Duodenal mucosa (tissue), 2 donors: Measurements from ENCODE around the gene ZNF462.
A peak's percentile ranks its signal among the peaks of the same experiment; 100 is the strongest.

Source experiments
- H3K27ac ChIP-seq: one replicate; pipeline ENCODE4 v1.7.0; 2013; ENCODE audit warnings: low read depth, low read length
- H3K27me3 ChIP-seq, 2 donors: one replicate each; pipeline ENCODE4 v1.7.0; 2013; ENCODE audit warnings: low read length in 2 of 2, control low read depth in 1 of 2; ENCODE audit not compliant: insufficient read depth in 2 of 2, control insufficient read depth in 1 of 2
- H3K36me3 ChIP-seq, 2 donors: one replicate each; pipeline ENCODE4 v1.7.0; 2013; ENCODE audit warnings: low read length in 2 of 2, control low read depth in 1 of 2; ENCODE audit not compliant: insufficient read depth in 2 of 2, control insufficient read depth in 1 of 2
- H3K4me1 ChIP-seq, 2 donors: one replicate each; pipeline ENCODE4 v1.7.0; 2013; ENCODE audit warnings: low read length in 2 of 2, control low read depth in 1 of 2; ENCODE audit not compliant: insufficient read depth in 2 of 2, control insufficient read depth in 1 of 2
- H3K4me3 ChIP-seq, 2 donors: one replicate each; pipeline ENCODE4 v1.7.0; 2013; ENCODE audit warnings: low read length in 2 of 2, low read depth in 1 of 2
- H3K9ac ChIP-seq, 2 donors: one replicate each; pipeline ENCODE4 v1.7.0; 2013; ENCODE audit warnings: low read length in 2 of 2, low read depth in 1 of 2
- H3K9me3 ChIP-seq, 2 donors: one replicate each; pipeline ENCODE4 v1.7.0; 2013; ENCODE audit warnings: low read length in 2 of 2, control low read depth in 1 of 2; ENCODE audit not compliant: control insufficient read depth in 1 of 2

ZNF462 gene

GRCh38 chr9:106922026-106922425 is 59.1 kb downstream of the ZNF462 start:
- no peaks in the 10 kb centered on the region for H3K9me3 ChIP-seq
- no peak overlapping the region for H3K27ac ChIP-seq
- H3K27me3 ChIP-seq, result no peaks in the 10 kb centered on the region
- peak overlapping the region in 1 of 2 donors; percentile 45 for H3K4me3 ChIP-seq
- peaks cover 5 to 12% of the 10 kb centered on the region in 2 donors for H3K36me3 ChIP-seq
- no peak overlapping the region for H3K9ac ChIP-seq
- peaks cover 26 to 42% of the 10 kb centered on the region in 2 donors for H3K4me1 ChIP-seq

- H3K9ac ChIP-seq, result no peak overlapping the region
- no peaks in the 10 kb centered on the region for H3K9me3 ChIP-seq
- no peak overlapping the region for H3K27ac ChIP-seq
- H3K36me3 ChIP-seq, result peaks cover 5 to 34% of the 10 kb centered on the region in 2 donors
- H3K4me3 ChIP-seq, result no peak overlapping the region
- peaks cover 17 to 25% of the 10 kb centered on the region in 2 donors for H3K4me1 ChIP-seq
- no peaks in the 10 kb centered on the region for H3K27me3 ChIP-seq
Observed at GRCh38 chr9:106925392-106925791, 62.4 kb downstream of the ZNF462 start.

- H3K36me3 ChIP-seq, result peaks cover 5 to 40% of the 10 kb centered on the region in 2 donors
- H3K4me3 ChIP-seq, result no peak overlapping the region
- no peaks in the 10 kb centered on the region for H3K27me3 ChIP-seq
Observed at GRCh38 chr9:106927916-106928315, 65.0 kb downstream of the ZNF462 start.

GRCh38 chr9:106928350-106928749 is 65.4 kb downstream of the ZNF462 start:
- H3K9me3 ChIP-seq, result no peaks in the 10 kb centered on the region
- H3K27ac ChIP-seq, result no peak overlapping the region
- H3K9ac ChIP-seq, result no peak overlapping the region
- no peaks in the 10 kb centered on the region for H3K4me1 ChIP-seq
- no peak overlapping the region for H3K4me3 ChIP-seq
- no peaks in the 10 kb centered on the region for H3K27me3 ChIP-seq
- H3K36me3 ChIP-seq, result peaks cover 5 to 40% of the 10 kb centered on the region in 2 donors

More at GRCh38 chr9:106927916-106928315, 65.0 kb downstream of the ZNF462 start:
- H3K27ac ChIP-seq, result no peak overlapping the region
- H3K9me3 ChIP-seq, result no peaks in the 10 kb centered on the region
- peaks cover 0 to 4% of the 10 kb centered on the region in 2 donors for H3K4me1 ChIP-seq
- H3K9ac ChIP-seq, result no peak overlapping the region

- H3K9me3 ChIP-seq, result no peaks in the 10 kb centered on the region
- H3K27me3 ChIP-seq, result no peaks in the 10 kb centered on the region
- H3K36me3 ChIP-seq, result peaks cover 5 to 36% of the 10 kb centered on the region in 2 donors
- no peak overlapping the region for H3K27ac ChIP-seq
- no peaks in the 10 kb centered on the region for H3K4me1 ChIP-seq
- H3K9ac ChIP-seq, result no peak overlapping the region
- no peak overlapping the region for H3K4me3 ChIP-seq
Observed at GRCh38 chr9:106929471-106930177, 66.7 kb downstream of the ZNF462 start.

GRCh38 chr9:106930477-106930876 is 67.5 kb downstream of the ZNF462 start:
- H3K9me3 ChIP-seq, result no peaks in the 10 kb centered on the region
- H3K27me3 ChIP-seq, result no peaks in the 10 kb centered on the region
- no peak overlapping the region for H3K4me3 ChIP-seq
- no peaks in the 10 kb centered on the region for H3K4me1 ChIP-seq
- no peak overlapping the region for H3K9ac ChIP-seq
- no peak overlapping the region for H3K27ac ChIP-seq
- H3K36me3 ChIP-seq, result peaks cover 5 to 29% of the 10 kb centered on the region in 2 donors

GRCh38 chr9:106931466-106931865 is 68.5 kb downstream of the ZNF462 start:
- no peak overlapping the region for H3K9ac ChIP-seq
- H3K9me3 ChIP-seq, result no peaks in the 10 kb centered on the region
- H3K27ac ChIP-seq, result no peak overlapping the region
- no peak overlapping the region for H3K4me3 ChIP-seq
- H3K36me3 ChIP-seq, result peaks cover 0 to 34% of the 10 kb centered on the region in 2 donors
- no peaks in the 10 kb centered on the region for H3K4me1 ChIP-seq
- no peaks in the 10 kb centered on the region for H3K27me3 ChIP-seq

- no peaks in the 10 kb centered on the region for H3K4me1 ChIP-seq
- peaks cover 0 to 37% of the 10 kb centered on the region in 2 donors for H3K36me3 ChIP-seq
- no peak overlapping the region for H3K27ac ChIP-seq
- no peaks in the 10 kb centered on the region for H3K9me3 ChIP-seq
- H3K27me3 ChIP-seq, result no peaks in the 10 kb centered on the region
- H3K4me3 ChIP-seq, result no peak overlapping the region
- H3K9ac ChIP-seq, result no peak overlapping the region
Observed at GRCh38 chr9:106932178-106932577, 69.2 kb downstream of the ZNF462 start.

- Histone ChIP-seq H3K9ac (no peak overlapping the region), H3K9me3 (no peaks in the 10 kb centered on the region), H3K27me3 (no peaks in the 10 kb centered on the region), H3K36me3 (peaks cover 0 to 34% of the 10 kb centered on the region in 2 donors), H3K27ac (no peak overlapping the region), H3K4me1 (no peaks in the 10 kb centered on the region), H3K4me3 (no peak overlapping the region)
Observed at GRCh38 chr9:106932675-106933074, 69.7 kb downstream of the ZNF462 start.

- peaks cover 0 to 26% of the 10 kb centered on the region in 2 donors for H3K36me3 ChIP-seq
- no peak overlapping the region for H3K4me3 ChIP-seq
- H3K4me1 ChIP-seq, result no peaks in the 10 kb centered on the region
- H3K27ac ChIP-seq, result no peak overlapping the region
- H3K27me3 ChIP-seq, result no peaks in the 10 kb centered on the region
- no peak overlapping the region for H3K9ac ChIP-seq
- H3K9me3 ChIP-seq, result no peaks in the 10 kb centered on the region
Observed at GRCh38 chr9:106933470-106933869, 70.5 kb downstream of the ZNF462 start.
